ENCODE measurements around the gene BRF1.

Gene BRF1

GRCh38 chr14:105226198-105226597 is 74.6 kb downstream of the BRF1 start:
- no peak for DNase-seq (ENCODE audit: low read depth)

GRCh38 chr14:105224845-105225570 is 75.8 kb downstream of the BRF1 start:
- DNase-seq (ENCODE audit: low read depth), result no peak

GRCh38 chr14:105223770-105224544 is 76.8 kb downstream of the BRF1 start:
- no peak for DNase-seq (ENCODE audit: low read depth)

GRCh38 chr14:105223260-105223659 is 77.5 kb downstream of the BRF1 start:
- DNase-seq (ENCODE audit: low read depth), result peak; percentile 55

GRCh38 chr14:105221598-105222178 is 79.1 kb downstream of the BRF1 start:
- no peak for DNase-seq (ENCODE audit: low read depth)

GRCh38 chr14:105220699-105221597 is 79.9 kb downstream of the BRF1 start:
- DNase-seq (ENCODE audit: low read depth), result no peak

GRCh38 chr14:105219753-105220152 is 81.0 kb downstream of the BRF1 start:
- no peak for DNase-seq (ENCODE audit: low read depth)

GRCh38 chr14:105219043-105219612 is 81.7 kb downstream of the BRF1 start:
- no peak for DNase-seq (ENCODE audit: low read depth)

- no peak for DNase-seq (ENCODE audit: low read depth)
Measured at GRCh38 chr14:105218611-105219010, 82.2 kb downstream of the BRF1 start.

GRCh38 chr14:105217774-105218173 is 83.0 kb downstream of the BRF1 start:
- no peak for DNase-seq (ENCODE audit: low read depth)

GRCh38 chr14:105216490-105217247 is 84.1 kb downstream of the BRF1 start:
- DNase-seq (ENCODE audit: low read depth), result no peak

GRCh38 chr14:105215602-105216001 is 85.2 kb downstream of the BRF1 start:
- no peak for DNase-seq (ENCODE audit: low read depth)

GRCh38 chr14:105214324-105214915 is 86.4 kb downstream of the BRF1 start:
- DNase-seq (ENCODE audit: low read depth), result no peak

GRCh38 chr14:105213361-105213760 is 87.4 kb downstream of the BRF1 start:
- no peak for DNase-seq (ENCODE audit: low read depth)

GRCh38 chr14:105212541-105213300 is 88.1 kb downstream of the BRF1 start:
- no peak for DNase-seq (ENCODE audit: low read depth)

GRCh38 chr14:105211758-105212089 is 89.1 kb downstream of the BRF1 start:
- DNase-seq (ENCODE audit: low read depth), result no peak

- DNase-seq (ENCODE audit: low read depth), result no peak
Measured at GRCh38 chr14:105211086-105211757, 89.6 kb downstream of the BRF1 start.

- no peak for DNase-seq (ENCODE audit: low read depth)
Measured at GRCh38 chr14:105210266-105211025, 90.4 kb downstream of the BRF1 start.

GRCh38 chr14:105209646-105210045 is 91.2 kb downstream of the BRF1 start:
- no peak for DNase-seq (ENCODE audit: low read depth)

All from non-pigmented ciliary epithelial cell (primary cell).